GM19099 (cell line): Measurements from ENCODE around the gene LIN9.

Experiments
- POLR2A ChIP-seq: IDR thresholded peaks from 3 replicates; pipeline ENCODE4 v1.6.1; 2011; ENCODE audit warnings: low read depth; ENCODE audit not compliant: insufficient read length; ENCODE audit errors: extremely low read depth

Gene LIN9

GRCh38 chr1:226332947-226333346, 24.0 kb upstream of the LIN9 start:
- TF ChIP-seq POLR2A, result no peak

GRCh38 chr1:226329237-226329636, 20.3 kb upstream of the LIN9 start:
- TF ChIP-seq POLR2A, result no peak

- TF ChIP-seq POLR2A, result no peak
These were observed 18.8 kb upstream of the LIN9 start for GRCh38 chr1:226327761-226328162.

GRCh38 chr1:226325178-226325577, 16.2 kb upstream of the LIN9 start:
- TF ChIP-seq POLR2A, result no peak

GRCh38 chr1:226324479-226324878, 15.5 kb upstream of the LIN9 start:
- TF ChIP-seq POLR2A, result no peak

GRCh38 chr1:226322986-226323385, 14.0 kb upstream of the LIN9 start:
- no peak for TF ChIP-seq POLR2A

- TF ChIP-seq POLR2A, result no peak
These were observed 12.0 kb upstream of the LIN9 start for GRCh38 chr1:226320930-226321329.

GRCh38 chr1:226318471-226318870, 9.5 kb upstream of the LIN9 start:
- no peak for TF ChIP-seq POLR2A

GRCh38 chr1:226314055-226314454, 5.1 kb upstream of the LIN9 start:
- TF ChIP-seq POLR2A, result no peak

GRCh38 chr1:226312065-226312464, 3.1 kb upstream of the LIN9 start:
- TF ChIP-seq POLR2A, result no peak

- no peak for TF ChIP-seq POLR2A
These were observed 2.4 kb upstream of the LIN9 start for GRCh38 chr1:226311376-226311775.

- no peak for TF ChIP-seq POLR2A
These were observed 1.8 kb upstream of the LIN9 start for GRCh38 chr1:226310637-226311195.

- TF ChIP-seq POLR2A, result no peak
These were observed 1.2 kb upstream of the LIN9 start for GRCh38 chr1:226310245-226310540.

GRCh38 chr1:226309398-226310244, 657 bp upstream of the LIN9 start:
- no peak for TF ChIP-seq POLR2A

- no peak for TF ChIP-seq POLR2A
These were observed 720 bp downstream of the LIN9 start for GRCh38 chr1:226308166-226308722.

- no peak for TF ChIP-seq POLR2A
These were observed 2.5 kb downstream of the LIN9 start for GRCh38 chr1:226306425-226306824.
